NCI-H2107 treated with DMSO at 0.1 percent for 48 hours (cell line): ENCODE results near the gene SRCAP.
"Not testable (repeated sequence)": the region's sequence is repeated elsewhere in the genome, so short reads cannot be mapped to it uniquely, and the experiment has no call there.

Experiments
- DNase-seq: peaks from one replicate; lab custom pipeline; 2025; ENCODE audit not compliant: unreplicated experiment; lab: John Stamatoyannopoulos, UW

SRCAP gene

GRCh38 chr16:30663820-30664219 is 35.2 kb upstream of the SRCAP start:
- no peak for DNase-seq

- no peak for DNase-seq
Measured at GRCh38 chr16:30664616-30665109, 34.3 kb upstream of the SRCAP start.

DNA sequence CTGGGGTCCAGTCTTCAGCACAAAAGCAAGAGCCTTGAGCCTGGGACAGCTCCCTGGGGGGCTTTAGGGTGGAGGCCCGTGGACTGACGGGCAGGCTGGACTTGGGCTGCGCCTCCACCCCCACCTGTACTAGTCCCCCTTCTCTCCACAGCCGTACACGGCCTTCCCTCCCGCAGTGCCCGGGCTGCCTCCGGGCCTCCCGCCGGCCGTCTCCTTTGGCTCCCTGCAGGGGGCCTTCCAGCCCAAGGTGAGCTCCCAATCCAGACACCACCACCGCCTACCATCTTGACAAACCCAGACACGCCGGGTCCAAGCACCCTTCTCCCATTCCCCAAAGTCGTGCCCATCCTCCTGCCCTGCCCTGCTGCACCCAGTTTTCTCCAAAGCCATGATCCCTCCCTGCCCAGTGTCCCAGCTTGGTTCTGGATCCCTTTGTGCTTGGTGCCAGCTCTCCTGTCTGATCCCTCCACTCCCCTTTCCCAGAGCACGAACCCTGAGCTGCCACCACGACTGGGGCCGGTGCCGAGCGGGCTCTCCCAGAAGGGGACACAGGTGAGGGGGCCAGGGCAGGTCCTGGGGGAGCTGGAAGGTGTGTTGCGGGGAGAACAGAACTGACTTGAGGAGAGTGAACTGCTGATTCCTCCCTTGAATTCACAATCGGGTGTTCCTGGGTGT is 33.7 kb upstream of the SRCAP start:
- DNase-seq, result no peak

DNA sequence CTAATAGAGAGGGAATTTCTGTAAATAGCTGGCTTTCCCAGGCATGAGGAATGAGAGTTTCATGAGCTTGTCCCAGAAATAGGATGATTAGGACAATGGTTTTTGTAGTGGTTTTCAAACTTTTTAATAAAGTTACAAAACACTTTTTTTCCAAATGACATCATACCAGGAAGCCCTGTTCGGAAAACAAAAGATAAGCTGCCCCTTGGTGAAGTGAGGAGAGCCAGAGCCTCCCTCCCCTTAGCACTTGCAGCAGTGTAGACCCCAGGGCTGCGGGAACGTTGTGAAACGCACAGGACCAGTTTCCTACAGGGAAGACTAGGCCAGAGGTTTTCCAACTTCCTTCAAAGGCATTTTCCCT is 33.2 kb upstream of the SRCAP start:
- no peak for DNase-seq

DNA sequence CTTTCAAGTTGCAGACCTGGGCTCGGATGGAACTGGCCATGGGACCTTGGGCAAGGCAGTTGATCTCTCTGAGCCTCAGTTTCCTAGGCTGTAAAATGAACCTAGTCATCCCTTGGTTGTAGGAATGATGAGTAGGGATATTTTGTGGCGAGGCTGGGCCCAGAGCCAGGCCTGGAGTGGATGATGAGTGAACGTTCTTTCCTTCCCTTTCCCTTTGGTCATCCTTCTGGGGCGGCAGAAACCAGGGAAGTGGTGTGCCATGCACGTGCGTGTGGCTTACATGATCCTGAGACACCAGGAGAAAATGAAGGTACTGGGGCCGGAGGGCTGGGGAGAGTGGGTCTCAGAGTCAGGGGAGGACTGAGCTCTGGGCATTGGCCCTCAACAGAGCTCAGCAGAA is 32.3 kb upstream of the SRCAP start:
- DNase-seq, result no peak

DNA sequence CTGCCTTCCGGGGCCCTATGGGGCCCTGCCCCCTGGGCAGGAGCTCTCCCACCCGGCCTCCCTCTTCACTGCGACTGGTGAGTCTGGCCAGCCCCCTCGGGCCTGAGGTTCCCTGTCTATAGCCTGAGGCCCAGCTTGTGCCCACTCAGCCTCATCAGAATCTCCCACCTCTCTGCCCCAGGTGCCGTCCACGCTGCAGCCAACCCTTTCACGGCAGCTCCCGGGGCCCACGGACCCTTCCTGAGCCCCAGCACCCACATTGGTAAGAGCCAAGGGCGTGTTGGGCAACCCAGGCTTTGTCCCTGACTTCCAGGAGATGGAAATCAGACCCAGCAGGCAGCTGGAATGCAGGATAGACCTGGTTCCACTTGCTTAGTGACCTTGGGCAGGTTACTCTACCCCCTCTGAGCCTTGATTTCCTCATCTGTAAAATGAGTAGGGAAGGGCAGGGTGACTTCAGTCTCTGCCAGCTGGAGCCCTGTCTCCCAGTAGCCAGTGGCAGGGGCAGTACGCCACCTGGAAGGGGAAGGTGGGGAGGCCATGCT is 31.5 kb upstream of the SRCAP start:
- DNase-seq, result no peak

DNA sequence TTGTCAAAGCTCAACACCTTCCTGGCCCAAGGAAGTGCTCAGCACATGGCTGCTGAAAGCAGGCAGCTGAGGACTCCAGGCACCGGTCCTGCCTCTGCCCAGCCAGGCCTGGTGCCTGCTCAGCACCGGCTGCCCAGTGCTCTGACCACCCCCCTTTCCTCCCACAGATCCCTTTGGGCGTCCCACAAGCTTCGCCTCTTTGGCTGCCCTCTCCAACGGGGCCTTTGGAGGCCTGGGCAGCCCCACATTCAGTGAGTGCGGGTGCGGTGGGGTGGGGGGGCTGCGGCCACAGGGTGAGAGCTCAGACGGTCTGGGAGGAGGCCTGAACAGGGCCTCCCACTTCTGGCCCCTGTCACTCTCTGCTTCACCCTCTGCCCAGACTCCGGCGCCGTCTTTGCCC is 30.6 kb upstream of the SRCAP start:
- DNase-seq, result no peak

GRCh38 chr16:30669026-30669902 is 29.7 kb upstream of the SRCAP start:
- no peak for DNase-seq

GRCh38 chr16:30669903-30670824 is 28.8 kb upstream of the SRCAP start:
- DNase-seq, result no peak

DNA sequence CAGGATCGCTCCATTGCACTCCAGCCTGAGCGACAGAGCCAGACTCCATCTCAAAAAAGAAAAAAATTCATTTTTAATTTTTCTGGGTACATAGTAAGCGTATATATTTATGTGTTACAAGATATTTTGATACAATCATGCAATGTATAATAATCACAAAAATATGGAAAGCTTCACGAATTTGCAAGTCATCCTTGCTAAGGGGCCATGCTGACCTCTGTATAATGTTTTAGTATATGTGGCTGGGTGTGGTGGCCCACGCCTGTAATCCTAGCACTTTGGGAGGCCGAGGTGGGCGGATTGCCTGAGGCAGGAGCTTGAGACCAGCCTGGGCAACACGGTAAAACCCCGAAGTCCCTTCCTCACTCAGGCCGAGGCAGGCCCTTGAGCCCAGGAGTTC is 23.8 kb upstream of the SRCAP start:
- DNase-seq, result no peak

DNA sequence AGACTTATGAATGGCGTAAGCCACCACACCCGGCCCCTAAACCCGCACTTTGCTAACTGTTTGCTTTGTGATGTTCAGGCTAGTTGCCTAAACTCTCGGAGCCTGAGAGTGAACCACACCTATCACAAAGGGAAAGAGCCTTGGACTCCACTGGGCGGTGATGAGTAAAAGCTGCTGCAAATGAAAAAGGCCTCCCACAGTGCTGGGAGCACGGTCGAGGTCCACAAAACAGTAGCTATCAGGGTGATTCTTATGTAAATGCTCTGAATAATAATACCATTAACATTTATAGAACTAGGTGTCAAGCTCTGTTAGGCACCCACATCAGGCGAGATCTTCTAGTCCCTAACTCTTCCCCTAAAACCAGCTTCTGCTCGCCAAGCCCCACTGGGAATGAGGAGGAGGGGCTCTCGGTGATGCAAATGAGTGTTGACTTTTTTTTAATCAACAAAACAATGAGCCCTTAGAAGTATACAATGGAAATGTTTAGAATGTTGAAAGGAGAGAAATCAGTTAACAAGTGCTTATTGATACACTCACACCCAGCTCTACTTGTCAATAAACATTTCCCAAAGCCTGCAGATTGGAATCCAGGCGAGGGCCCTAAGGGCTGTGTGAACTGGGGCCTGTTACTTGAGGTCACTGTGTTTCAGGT is 20.9 kb upstream of the SRCAP start:
- no peak for DNase-seq

- no peak for DNase-seq
Measured at GRCh38 chr16:30678586-30678970, 20.4 kb upstream of the SRCAP start.

- no peak for DNase-seq
Measured at GRCh38 chr16:30680326-30680725, 18.6 kb upstream of the SRCAP start.

GRCh38 chr16:30688701-30689100 is 10.3 kb upstream of the SRCAP start:
- no peak for DNase-seq

DNA sequence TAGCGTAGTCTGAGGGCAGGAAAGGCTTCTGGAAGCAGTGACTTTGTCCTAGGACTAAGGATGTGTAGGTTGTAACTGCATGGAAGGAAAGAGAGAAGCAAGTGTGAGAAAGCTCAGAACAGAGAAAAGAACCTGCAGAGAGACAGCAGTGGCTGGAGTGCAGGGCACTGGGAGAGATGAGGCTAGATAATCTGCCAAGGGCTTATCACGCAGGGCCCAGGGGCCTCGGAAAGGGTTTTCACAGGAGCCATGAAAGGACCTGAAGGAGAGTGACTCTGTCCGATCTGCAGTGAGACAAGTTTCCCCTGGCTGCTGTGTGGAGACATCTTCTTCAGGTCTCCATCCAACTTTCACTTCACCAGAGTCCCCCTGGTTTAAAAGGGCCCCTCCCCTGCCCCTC is 7.1 kb upstream of the SRCAP start:
- DNase-seq, result no peak

DNA sequence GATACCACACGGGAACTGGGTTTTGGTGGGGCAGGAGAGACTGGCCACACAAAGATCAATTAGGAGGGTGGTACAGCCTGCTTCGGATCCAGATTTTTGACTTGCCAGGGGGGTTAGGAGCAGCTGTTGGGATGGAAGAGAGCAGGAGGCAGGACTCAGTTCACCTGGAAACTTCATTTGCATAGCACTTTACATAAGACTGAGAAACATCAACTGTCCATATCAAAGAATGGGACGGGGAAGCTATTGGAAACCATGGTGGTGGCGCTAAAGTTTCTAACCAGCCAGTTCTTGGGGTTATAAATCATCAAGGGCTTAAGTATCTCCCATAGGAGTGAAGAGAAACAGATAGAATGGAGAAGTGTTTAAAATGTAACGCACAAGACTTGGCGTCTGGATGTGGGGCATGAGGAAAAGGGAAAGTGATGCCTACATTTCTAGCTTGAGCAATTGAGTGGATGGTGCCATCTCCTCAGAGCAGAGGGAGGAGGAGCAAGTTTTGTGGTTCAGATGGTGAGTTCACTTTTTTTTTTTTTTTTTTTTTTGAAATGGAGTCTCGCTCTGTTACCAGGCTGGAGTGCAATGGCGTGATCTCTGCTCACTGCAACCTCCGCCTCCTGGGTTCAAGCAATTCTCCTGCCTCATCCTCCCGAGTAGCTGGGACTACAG is 6.4 kb upstream of the SRCAP start:
- no peak for DNase-seq

DNA sequence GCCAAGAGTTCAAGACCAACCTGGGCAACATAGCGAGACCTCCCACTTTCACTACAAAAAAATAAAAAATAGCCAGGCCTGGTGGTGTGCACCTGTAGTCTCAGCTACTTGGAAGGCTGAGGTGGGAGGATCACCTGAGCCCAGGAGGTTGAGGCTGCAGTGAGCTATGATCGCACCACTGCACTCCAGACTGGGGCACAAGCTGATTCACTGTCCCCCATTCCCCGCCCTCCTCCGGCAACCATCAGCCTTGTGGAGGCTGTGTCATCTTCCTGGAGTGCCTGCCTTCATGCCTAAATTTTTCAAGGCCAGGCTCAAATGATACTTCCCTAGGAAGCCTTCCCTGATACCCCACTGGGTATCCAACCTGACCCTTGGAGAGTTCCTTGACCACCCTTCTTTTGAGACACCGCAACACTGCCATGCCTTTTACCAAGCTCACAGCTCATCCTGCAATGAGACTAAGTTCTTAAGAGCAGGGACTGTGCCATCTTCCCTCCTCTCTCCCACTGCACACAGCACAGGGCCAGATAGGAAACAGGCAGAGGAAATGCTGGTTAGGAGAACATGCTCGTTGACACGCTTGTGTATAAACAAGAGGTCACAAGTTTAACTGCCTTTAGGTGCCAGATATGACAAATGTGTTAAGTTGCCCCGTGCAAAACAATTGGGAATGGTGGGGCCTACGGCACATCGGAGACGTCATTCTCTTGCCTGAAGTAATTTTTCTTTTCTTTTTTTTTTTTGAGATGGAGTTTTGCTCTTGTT is 3.9 kb upstream of the SRCAP start:
- no peak for DNase-seq

GRCh38 chr16:30696646-30697045 is 2.3 kb upstream of the SRCAP start:
- DNase-seq, result not testable (repeated sequence)
